Kidney (tissue), 14 donors: ENCODE results near the gene SMIM21. TPM values are rescaled to one million over a fixed set of nuclear protein-coding genes. Genes with fewer than 3 reads are reported as not detected.

ENCODE experiments used
- DNase-seq, 5 donors: peaks; one replicate each; pipeline ENCODE4 v3.0.0-alpha.2; 2013 to 2020
- FAIRE-seq: peaks from 2 replicates; lab custom pipeline; 2012; peaks lifted over from hg19 to GRCh38; lab: Jason Lieb, UNC
- H3K27ac ChIP-seq, 2 donors: one replicate each; pipeline ENCODE4 v1.7.0; 2013; ENCODE audit warnings: low read depth in 2 of 2, low read length in 2 of 2, inconsistent platforms in 1 of 2
- H3K27me3 ChIP-seq: one replicate; pipeline ENCODE4 v1.7.1; 2013; ENCODE audit warnings: low read length, inconsistent platforms; ENCODE audit not compliant: control insufficient read depth, insufficient read depth
- H3K36me3 ChIP-seq, 3 donors: one replicate each; pipeline versions ENCODE4 v1.7.0 to v1.7.1; 2013; ENCODE audit warnings: low read length in 3 of 3, control low read depth in 1 of 3, inconsistent platforms in 1 of 3; ENCODE audit not compliant: insufficient read depth in 3 of 3, control insufficient read depth in 2 of 3
- H3K4me1 ChIP-seq, 3 donors: one replicate each; pipeline versions ENCODE4 v1.7.0 to v1.7.1; 2013; ENCODE audit warnings: low read length in 3 of 3, inconsistent platforms in 1 of 3, low read depth in 1 of 3; ENCODE audit not compliant: control insufficient read depth in 2 of 3, insufficient read depth in 2 of 3
- H3K4me3 ChIP-seq, 3 donors: one replicate each; pipeline versions ENCODE4 v1.7.0 to v1.8.1; 2013; ENCODE audit warnings: low read length in 3 of 3, control low read depth in 1 of 3, inconsistent platforms in 1 of 3
- H3K9ac ChIP-seq, 3 donors: one replicate each; pipeline versions ENCODE4 v1.7.0 to v1.7.1; 2013; ENCODE audit warnings: low read length in 3 of 3, control low read depth in 1 of 3, inconsistent platforms in 1 of 3
- H3K9me3 ChIP-seq, 3 donors: one replicate each; pipeline versions ENCODE4 v1.7.0 to v1.7.1; 2013; ENCODE audit warnings: low read length in 3 of 3, control low read depth in 1 of 3, inconsistent platforms in 1 of 3; ENCODE audit not compliant: control insufficient read depth in 2 of 3, insufficient read depth in 1 of 3
- CTCF ChIP-seq: IDR thresholded peaks from 3 replicates; pipeline ENCODE4 v1.5.1; 2012; ENCODE audit warnings: mild to moderate bottlenecking, moderate library complexity, borderline replicate concordance; ENCODE audit not compliant: insufficient read depth; ENCODE audit errors: extremely low read depth
- intact Hi-C: fragments of 100-400 bp; cut with DNase I; formaldehyde crosslinking; loops from one replicate; pipeline ENCODE4 v1.11.1; 2022
- polyA plus RNA-seq: library from polyadenylated mRNA; stranded (reverse); fragments of 350-450 nt; fragmentation: Illumina TruSeq; extraction: RNeasy Lipid Tissue Mini Kit (QIAGEN cat#74804); gene quantifications from one replicate; pipeline ENCODE4 v1.2.3, GENCODE V29; 2014; ENCODE audit warnings: low read depth, low replicate concordance; ENCODE audit not compliant: insufficient read depth
- total RNA-seq: library from RNA; stranded (reverse); fragmentation: NEBNext Ultra II Directional; extraction: Animal tissue kit (Norgen Biotek cat#: 25700); gene quantifications from one replicate; pipeline ENCODE4 v1.2.1, GENCODE V29; 2021
- donor health status: control.
- donor health status: control.
- donor health status: control.
- donor health status: control.
- donor health status: control.
- donor health status: DM: yes; HTN: yes; CAD: no.
- donor health status: Normal renal cell carcinoma (clear cell type).

The SMIM21 gene
- total and polyA plus RNA-seq, 2 donors from 2014 or later, result not detected

DNA sequence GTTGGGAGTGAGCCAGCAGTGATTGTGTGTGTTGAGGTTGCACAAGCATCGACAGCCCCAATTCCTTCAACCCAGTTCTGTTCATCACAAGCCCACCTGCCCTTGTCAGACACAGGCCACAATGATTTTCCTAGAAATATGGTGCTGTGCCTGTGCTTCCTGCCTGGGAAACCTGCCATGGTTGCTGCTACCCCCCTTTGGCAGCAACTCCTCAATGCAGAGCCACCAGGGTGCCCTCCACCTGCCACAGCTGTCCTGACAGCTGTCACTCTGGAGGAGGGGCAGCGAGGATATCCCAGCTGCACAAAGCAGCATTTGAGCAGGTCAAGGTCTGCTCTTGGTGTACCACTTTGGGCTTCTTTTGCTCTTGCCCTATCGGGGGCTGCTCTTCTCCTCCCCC lies 27.1 kb downstream of the SMIM21 start:
- no peaks in the 10 kb centered on the region for H3K9me3 ChIP-seq
- no peaks in the 10 kb centered on the region for H3K4me1 ChIP-seq
- no peak overlapping the region for H3K27ac ChIP-seq
- FAIRE-seq (no peak), DNase-seq (no peak)
- H3K27me3 ChIP-seq, result no peaks in the 10 kb centered on the region
- H3K9ac ChIP-seq, result no peak overlapping the region
- TF ChIP-seq CTCF, result no peak
- H3K4me3 ChIP-seq, result no peak overlapping the region
- H3K36me3 ChIP-seq, result no peaks in the 10 kb centered on the region
- intact Hi-C loops, result no loop called here

GRCh38 chr18:75395137-75395536 lies 32.4 kb downstream of the SMIM21 start:
- H3K27me3 ChIP-seq, result no peaks in the 10 kb centered on the region
- no peaks in the 10 kb centered on the region for H3K4me1 ChIP-seq
- H3K4me3 ChIP-seq, result no peak overlapping the region
- DNase-seq (peak in 2 of 5 donors; percentile 6 to 18), FAIRE-seq (no peak)
- no peak overlapping the region for H3K9ac ChIP-seq
- no peak for TF ChIP-seq CTCF
- H3K9me3 ChIP-seq, result no peaks in the 10 kb centered on the region
- intact Hi-C loops, result no loop called here
- no peak overlapping the region for H3K27ac ChIP-seq
- H3K36me3 ChIP-seq, result no peaks in the 10 kb centered on the region

DNA sequence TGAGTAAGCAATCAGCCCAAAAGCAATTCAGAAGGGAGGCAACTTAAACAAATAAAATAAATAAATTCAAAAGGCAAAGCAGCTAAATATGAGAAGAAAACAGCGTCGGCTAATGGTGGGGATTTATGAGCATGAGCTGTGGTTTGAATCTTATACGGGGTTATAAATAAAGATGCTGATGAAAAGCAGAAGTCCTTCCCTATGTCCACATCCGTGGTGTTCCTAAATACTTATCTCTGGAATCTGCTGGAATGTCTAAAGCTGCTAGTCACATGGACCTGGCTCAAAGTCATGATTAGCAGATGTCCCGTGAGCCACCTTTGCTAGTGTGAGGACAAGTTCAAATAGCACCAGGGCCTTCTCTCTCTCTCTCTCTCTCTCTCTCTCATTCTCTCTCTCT lies 33.8 kb downstream of the SMIM21 start:
- no peak overlapping the region for H3K4me3 ChIP-seq
- no peaks in the 10 kb centered on the region for H3K4me1 ChIP-seq
- H3K27ac ChIP-seq, result no peak overlapping the region
- peak in 1 of 5 donors; percentile 19 for DNase-seq
- no peak for FAIRE-seq
- H3K9ac ChIP-seq, result no peak overlapping the region
- TF ChIP-seq CTCF, result no peak
- intact Hi-C loops, result no loop called here
- no peaks in the 10 kb centered on the region for H3K36me3 ChIP-seq
- H3K9me3 ChIP-seq, result no peaks in the 10 kb centered on the region
- H3K27me3 ChIP-seq, result no peaks in the 10 kb centered on the region

DNA sequence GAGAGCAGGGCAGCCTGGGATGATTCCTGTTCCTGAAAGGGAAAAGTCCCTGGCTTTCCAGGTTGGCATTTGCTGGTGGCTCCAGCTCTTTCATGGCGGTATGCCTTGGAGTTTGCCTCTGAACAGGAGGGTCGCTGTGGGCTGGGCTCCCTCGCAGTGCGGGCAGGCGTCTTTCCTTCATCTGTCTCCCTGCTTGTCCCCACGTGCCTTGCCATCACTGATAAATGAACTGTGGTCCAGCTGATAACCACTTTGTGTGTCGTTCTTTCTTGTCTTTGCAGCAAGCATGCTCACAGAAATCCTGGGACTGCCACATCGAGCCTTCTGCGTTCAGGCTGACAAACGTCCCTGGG lies 35.3 kb downstream of the SMIM21 start:
- Histone ChIP-seq H3K4me3 (peak overlapping the region in 1 of 3 donors; percentile 3), H3K4me1 (no peaks in the 10 kb centered on the region), H3K36me3 (no peaks in the 10 kb centered on the region), H3K27ac (no peak overlapping the region), H3K9ac (no peak overlapping the region), H3K9me3 (no peaks in the 10 kb centered on the region), H3K27me3 (no peaks in the 10 kb centered on the region)
- no peak for FAIRE-seq
- intact Hi-C loops, result no loop called here
- TF ChIP-seq CTCF, result no peak
- no peak for DNase-seq
